Left forelimb (tissue), 1 donor: ENCODE data around the gene KRTAP4-7.
"Not testable (repeated sequence)": the region's sequence is repeated elsewhere in the genome, so short reads cannot be mapped to it uniquely, and the experiment has no call there.

ENCODE experiments used
- DNase-seq: peaks from one replicate; pipeline ENCODE4 v3.0.0-alpha.2; 2018; ENCODE audit warnings: low spot score

Gene KRTAP4-7

GRCh38 chr17:41065016-41065689 is 18.8 kb upstream of the KRTAP4-7 start:
- DNase-seq, result not testable (repeated sequence)

GRCh38 chr17:41065829-41066624 is 17.9 kb upstream of the KRTAP4-7 start, which contains the start of gene KRTAP2-4:
TSS of gene KRTAP2-4 (minus strand) at chr17:41065879. CDS start at chr17:41065845, 34 bp downstream.
- DNase-seq, result no peak

GRCh38 chr17:41067281-41067680 is 16.7 kb upstream of the KRTAP4-7 start:
- DNase-seq, result no peak

DNA sequence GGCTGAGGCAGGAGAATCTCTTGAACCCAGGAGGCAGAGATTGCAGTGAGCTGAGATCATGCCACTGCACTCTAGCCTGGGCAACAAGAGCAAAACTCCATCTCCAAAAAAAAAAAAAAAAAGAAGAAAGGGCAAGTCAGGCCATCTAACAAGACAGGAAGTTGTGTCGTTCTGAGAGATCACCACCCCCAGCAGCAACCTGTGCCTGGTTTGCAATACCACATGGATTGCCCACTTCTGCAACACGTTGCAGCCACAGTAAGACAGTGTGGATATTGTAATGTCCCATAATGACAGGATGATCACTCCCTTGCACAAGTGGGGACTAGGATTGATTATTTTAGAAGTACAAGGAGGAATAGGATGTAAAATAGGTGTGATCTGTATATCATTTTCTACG is 14.9 kb upstream of the KRTAP4-7 start:
- no peak for DNase-seq

DNA sequence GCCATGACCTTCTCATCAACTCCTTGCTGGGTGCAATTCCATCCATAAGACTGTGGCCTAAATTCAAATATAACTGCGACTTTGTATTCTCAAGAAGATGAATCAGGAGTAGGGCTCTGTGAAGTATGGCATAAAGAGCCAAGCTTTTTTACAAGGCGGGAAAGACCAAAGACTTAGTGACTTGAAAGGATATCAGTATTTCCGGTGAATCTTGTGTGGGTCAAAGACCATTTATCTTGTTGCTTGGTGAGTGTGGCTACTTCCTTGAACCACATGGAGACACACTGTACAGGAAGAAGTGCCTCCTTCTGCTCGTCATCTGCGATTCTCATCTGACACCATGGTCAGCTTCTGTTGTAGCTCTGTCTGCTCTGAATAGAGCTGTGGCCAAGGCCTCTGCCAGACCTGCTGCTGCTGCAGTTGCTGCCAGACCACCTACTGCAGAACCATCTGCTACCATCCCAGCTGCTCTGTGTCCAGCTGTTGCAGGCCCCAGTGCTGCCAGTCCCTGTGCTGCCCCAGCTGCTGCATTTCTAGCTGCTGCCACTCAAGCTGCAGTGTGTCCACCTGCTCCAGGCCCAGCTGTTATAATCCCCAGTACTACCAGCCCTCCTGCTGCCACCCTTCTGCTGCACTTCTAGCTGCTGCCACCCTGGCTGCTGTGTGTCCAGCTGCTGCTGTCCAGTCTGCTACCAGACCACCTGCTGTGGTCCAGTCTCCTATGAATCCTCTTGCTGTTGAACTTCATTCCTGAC is 12.2 kb upstream of the KRTAP4-7 start:
- DNase-seq, result no peak

DNA sequence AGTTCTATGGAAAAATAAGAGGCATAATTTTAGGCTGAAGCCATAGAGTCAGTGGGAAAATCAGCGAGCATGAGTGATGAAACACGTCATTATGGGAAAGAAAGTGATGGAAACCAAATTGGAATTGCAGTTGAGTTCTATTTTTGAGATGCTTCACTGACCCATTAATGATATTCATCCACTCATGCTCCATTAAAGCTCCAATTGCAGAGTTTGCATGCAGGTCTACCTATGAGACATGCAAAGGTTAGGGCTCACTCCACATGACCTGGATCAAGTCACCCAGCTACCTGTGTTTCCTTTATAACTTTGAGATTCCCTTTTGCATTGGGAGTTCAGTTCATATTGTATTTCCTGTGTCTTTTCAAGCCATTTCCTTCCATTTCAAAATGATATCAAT is 10.3 kb upstream of the KRTAP4-7 start:
- DNase-seq, result no peak

GRCh38 chr17:41076788-41077187 is 7.2 kb upstream of the KRTAP4-7 start:
- DNase-seq, result no peak

DNA sequence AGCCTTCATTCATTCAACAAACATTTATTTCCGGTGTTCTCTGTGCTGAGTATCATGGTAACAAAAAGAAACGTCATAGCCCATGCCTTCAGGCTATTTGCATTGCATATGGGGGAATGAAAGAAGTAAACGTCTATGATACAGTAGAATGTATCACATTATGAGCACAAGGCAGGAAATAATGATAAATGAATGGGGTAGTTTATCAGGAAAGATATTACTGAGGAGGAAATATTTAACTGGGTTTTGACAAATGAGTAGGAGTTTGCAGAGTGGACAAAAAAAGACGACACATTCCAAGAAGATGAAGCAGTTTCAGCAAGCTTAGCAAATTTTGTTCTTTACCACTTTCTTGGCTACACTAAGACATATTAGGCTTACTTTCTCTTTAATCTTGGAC is 1.3 kb upstream of the KRTAP4-7 start:
- no peak for DNase-seq

GRCh38 chr17:41083427-41083826 is 523 bp upstream of the KRTAP4-7 start:
- not testable (repeated sequence) for DNase-seq

DNA sequence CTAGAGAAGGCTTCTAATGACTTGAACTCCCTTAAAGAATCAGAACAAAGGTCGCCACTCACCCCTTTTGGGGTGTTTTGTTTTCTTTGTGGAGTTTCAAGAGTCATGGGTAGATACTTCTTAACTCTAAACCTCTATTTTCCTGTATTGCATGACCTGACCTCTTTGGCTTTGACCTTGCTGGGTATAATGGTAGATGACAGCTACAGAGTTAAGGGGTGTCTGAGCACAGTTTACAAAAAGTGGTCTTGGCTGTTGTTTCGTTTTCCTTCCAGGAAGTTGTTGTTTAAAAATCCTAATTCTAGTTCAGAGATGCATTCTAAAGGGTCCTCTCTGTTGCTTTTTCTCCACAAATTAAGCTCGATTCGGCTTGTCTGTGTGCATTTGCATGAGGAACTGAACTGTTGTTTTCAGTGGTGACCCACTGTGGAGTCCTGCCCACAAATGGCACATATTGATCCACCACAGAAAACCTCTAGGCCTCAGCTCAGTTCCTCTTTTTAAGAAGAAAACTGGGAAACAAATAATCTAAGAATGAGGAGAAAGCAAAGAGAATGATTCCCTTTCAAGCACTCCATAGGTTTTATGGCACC is 4.9 kb downstream of the KRTAP4-7 start:
- not testable (repeated sequence) for DNase-seq

GRCh38 chr17:41096055-41096454 is 12.1 kb downstream of the KRTAP4-7 start:
- DNase-seq, result no peak

DNA sequence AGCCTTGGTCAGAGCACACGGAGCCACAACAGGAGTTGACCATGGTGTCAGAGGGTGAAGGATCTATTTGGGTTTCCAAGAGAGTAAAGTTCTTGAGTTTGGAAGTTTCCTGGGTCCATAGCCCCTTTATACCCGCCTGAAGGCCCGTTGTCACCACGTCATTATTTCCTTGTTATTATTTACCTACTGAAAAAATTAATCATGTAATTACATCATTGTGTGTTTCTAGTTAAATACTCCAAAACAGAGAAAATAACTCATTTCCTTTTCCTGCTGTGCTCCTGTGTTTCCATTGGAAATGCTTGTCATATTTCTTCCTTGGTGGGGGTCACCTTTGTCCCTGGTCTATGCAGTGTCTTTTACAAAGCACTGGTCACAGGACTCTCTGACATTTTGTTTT is 14.1 kb downstream of the KRTAP4-7 start, which contains the start of gene KRTAP4-8:
Gene KRTAP4-8, minus strand, starts transcription at position 101 of the 400 bp plus-strand sequence. Its CDS starts 58 bp downstream, at position 43.
- no peak for DNase-seq

DNA sequence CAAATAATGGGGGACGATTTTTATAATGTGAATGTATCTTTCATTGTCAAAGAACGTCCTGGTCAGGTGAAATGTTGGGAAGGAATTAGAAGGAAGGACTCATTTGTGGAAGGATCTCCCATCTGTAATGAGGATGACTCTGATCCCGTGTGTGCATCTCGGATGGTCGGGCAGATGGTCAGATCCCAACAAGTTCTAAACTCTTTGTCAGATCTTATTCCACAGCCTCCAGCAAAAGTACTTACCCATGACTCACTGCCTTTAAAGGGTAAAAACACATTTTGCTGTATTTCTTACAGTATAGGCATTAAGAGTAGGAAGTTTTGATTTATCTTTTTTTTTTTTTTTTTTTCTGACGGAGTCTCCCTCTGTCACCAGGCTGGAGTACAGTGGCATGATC is 14.5 kb downstream of the KRTAP4-7 start:
- no peak for DNase-seq

DNA sequence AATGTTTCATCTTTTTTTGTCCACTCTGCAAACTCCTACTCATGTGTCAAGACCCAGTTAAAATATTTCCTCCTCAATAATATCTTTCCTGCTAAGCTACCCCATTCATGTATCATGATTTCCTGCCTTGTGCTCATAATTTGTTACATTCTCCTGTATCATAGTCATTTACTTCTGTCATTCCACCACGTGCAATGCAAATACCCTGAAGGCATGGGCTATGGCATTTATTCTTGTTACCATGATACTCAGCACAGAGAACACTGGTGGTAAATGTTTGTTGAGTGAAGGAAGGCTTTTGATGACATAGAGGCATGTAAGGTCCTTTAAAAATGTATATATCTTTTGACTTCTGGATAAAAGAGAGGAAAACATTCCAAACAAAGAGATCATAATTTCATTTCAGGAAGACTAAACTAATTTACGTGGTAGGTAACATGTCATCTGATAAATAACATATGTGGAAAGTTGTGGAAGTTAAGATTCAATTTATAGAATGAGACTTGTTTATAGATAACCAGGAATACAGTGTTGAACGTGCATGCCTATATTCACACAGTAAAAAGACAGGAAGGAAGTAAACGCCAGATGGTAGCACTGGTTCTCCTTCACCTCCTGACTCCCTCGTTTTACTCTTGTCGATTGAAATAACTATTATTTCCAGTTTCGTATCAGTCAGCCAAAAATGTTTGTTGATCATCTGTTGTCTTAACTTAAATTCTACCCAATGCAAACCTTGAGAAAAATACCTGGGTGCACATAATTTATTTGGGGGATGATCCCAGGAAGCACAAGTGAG is 15.9 kb downstream of the KRTAP4-7 start:
- not testable (repeated sequence) for DNase-seq

DNA sequence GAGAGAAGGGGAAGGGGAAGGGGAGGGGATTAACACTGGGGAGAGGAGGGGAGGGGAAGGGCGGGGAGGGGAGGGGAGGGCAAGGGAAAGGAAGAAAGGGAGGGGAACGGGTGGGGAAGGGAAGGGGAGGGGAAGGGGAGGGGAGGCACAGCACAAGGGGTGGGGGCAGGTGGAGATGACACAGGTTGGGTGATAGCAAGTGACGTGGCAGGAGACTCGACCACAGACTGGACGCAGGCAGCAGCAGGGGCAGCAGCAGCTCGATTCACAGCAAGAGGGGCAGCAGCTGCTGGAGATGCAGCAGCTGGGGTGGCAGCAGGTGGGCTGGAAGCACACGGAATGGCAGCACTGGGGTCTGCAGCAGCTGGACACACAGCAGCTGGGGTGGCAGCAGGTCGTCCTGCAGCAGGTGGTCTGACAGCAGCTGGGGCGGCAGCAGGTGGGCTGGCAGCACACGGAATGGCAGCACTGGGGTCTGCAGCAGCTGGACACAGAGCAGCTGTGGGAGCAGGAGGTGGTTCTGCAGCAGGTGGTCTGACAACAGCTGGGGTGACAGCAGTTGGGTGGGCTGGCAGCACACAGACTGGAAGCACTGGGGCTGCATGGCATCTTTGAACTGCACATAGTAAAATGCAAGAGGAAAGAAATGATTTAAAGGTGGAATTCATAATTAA is 17.8 kb downstream of the KRTAP4-7 start, which contains the start of gene KRTAP4-16:
Gene KRTAP4-16, minus strand, starts transcription at position 624 of the 674 bp plus-strand sequence. Its CDS starts 0 bp downstream, at position 624.
- DNase-seq, result no peak

- DNase-seq, result no peak
Measured at GRCh38 chr17:41103896-41104295, 19.9 kb downstream of the KRTAP4-7 start.

GRCh38 chr17:41104386-41105038 is 20.6 kb downstream of the KRTAP4-7 start:
- DNase-seq, result not testable (repeated sequence)

- DNase-seq, result not testable (repeated sequence)
Measured at GRCh38 chr17:41105347-41105746, 21.4 kb downstream of the KRTAP4-7 start, which contains the start of gene KRTAP4-9. TSS of gene KRTAP4-9 (plus strand) at chr17:41105389. CDS start at chr17:41105389, 0 bp downstream.

DNA sequence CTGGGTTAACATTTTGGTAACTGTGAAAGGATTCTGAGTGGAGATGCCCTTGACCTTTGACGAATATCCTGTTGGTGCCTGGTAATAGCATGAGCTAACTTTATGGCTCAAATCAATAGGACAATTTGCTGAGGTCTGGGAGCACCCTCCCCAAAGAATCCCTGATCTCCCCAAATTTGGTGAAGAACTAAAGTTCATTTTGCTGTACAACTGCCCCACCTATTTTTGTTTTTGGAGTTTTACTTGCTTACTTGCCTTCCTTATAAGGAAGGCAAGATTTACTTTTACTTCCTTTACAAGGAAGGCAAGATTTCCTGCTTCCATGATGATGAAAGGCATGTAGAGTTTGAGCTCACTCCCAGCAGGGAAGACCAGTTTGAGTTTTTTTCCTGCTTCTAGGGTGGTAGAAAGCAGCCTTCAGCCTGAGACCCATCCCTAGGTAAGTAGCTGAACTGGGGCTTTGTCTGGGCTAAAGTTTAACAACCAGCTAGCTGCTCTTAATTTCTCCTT is 24.0 kb downstream of the KRTAP4-7 start:
- DNase-seq, result no peak
